ENCODE data around the gene CYP2W1. TPM values are rescaled to one million over a fixed set of nuclear protein-coding genes. Genes with fewer than 3 reads are reported as not detected.
"Not testable (repeated sequence)": the region's sequence is repeated elsewhere in the genome, so short reads cannot be mapped to it uniquely, and the experiment has no call there.

Gene CYP2W1
- total RNA-seq, 2 donors from 2014 or later = not detected

DNA sequence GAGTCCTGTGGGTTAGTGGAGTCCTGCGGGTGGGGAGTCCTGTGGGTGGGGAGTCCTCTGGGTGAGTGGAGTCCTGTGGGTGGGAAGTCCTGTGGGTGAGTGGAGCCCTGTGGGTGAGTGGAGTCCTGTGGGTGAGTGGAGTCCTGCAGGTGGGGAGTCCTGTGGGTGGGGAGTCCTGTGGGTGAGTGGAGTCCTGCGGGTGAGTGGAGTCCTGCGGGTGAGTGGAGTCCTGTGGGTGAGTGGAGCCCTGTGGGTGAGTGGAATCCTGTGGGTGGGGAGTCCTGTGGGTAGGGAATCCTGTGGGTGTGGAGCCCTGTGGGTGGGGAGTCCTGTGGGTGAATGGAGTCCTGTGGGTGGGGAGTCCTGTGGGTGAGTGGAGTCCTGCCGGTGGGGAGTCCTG is 19.0 kb downstream of the CYP2W1 start:
- not testable (repeated sequence) for H3K27ac Mint-ChIP-seq; H3K36me3 Mint-ChIP-seq (ENCODE audit: low read depth); H3K9me3 Mint-ChIP-seq; H3K27me3 Mint-ChIP-seq; H3K4me3 Mint-ChIP-seq; H3K4me1 Mint-ChIP-seq; ATAC-seq (replicated peaks)

DNA sequence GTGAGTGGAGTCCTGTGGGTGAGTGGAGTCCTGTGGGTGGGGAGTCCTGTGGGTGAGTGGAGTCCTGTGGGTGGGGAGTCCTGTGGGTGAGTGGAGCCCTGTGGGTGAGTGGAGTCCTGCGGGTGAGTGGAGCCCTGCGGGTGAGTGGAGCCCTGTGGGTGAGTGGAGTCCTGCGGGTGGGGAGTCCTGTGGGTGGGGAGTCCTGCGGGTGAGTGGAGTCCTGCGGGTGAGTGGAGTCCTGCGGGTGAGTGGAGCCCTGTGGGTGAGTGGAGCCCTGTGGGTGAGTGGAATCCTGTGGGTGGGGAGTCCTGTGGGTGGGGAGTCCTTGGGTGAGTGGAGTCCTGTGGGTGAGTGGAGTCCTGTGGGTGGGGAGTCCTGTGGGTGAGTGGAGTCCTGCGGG is 19.5 kb downstream of the CYP2W1 start:
- H3K27me3 Mint-ChIP-seq; ATAC-seq (replicated peaks); H3K27ac Mint-ChIP-seq; H3K9me3 Mint-ChIP-seq; H3K36me3 Mint-ChIP-seq (ENCODE audit: low read depth); H3K4me1 Mint-ChIP-seq; H3K4me3 Mint-ChIP-seq: not testable (repeated sequence)

DNA sequence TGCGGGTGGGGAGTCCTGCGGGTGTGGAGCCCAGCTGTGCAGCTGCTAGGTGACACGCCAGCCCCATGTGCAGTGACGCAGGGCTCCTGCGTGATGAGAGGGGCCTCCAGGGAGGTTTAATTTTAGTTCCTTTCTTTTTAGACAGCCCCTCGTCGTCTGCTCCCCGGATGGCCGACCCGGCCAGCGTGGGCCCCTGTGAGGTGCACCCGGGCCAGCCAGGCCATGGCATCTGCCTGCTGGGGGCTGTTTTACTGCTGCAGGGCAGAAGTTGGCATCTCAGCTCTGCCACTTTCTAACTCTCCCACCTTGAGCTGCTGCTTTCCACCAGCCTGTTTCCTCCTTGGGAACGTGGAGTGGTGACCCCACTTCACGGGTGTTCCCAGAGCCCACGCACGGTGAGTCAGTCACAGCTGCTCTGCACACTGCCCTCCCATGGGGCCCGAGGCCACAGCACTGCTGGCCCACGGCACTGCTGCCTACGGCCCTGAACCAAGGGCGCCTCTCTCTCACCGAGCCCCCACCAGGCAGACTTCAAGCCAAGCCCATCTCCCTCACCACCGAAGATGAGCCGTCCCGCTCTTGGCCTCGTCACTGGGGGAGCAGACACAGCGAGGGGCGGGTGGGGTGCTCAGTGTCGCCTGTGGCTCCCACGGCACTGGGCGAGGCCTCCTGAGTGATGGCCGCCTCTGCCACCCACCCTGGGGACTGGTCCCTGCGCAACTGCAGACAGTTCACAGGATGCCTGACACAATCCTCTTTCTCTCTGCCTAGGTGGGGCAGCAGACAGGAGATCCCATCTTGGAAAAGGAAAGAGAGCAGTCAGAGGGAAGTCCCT is 21.3 kb downstream of the CYP2W1 start:
- Mint-ChIP-seq H3K4me1 (no peaks in the 10 kb centered on the region), H3K27ac (no peak overlapping the region), H3K9me3 (no peaks in the 10 kb centered on the region), H3K36me3 (ENCODE audit: low read depth) (no peaks in the 10 kb centered on the region), H3K4me3 (no peak overlapping the region), H3K27me3 (no peaks in the 10 kb centered on the region)
- ATAC-seq (replicated peaks) = no peak

- Mint-ChIP-seq H3K27ac (no peak overlapping the region), H3K27me3 (no peaks in the 10 kb centered on the region), H3K4me1 (no peaks in the 10 kb centered on the region), H3K9me3 (no peaks in the 10 kb centered on the region), H3K36me3 (ENCODE audit: low read depth) (no peaks in the 10 kb centered on the region), H3K4me3 (no peak overlapping the region)
- ATAC-seq (replicated peaks) = no peak
Observed at GRCh38 chr7:1005303-1005702, 22.3 kb downstream of the CYP2W1 start.

DNA sequence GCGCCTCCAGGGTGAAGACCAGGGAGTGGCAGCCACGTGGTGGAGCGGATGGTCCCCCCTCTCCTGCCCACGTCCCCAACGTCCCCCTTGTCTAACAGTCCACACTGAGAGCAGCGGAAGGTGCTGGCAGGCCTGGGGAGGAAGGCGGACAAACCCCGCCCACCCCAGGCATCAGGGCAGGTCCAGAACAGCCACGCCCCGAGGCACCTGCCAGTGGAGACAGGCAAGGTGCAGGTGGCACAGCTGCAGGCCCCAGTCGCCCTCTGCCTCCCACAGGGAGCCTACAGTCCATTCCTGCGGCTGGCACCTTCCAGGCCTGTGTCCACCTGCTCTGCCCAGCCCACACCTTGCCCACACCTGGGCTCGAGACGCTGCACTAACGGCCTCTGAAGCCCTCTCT is 24.9 kb downstream of the CYP2W1 start:
- H3K9me3 Mint-ChIP-seq = no peaks in the 10 kb centered on the region
- ATAC-seq (replicated peaks) = no peak

GRCh38 chr7:1008733-1009363 is 25.9 kb downstream of the CYP2W1 start:
- Mint-ChIP-seq H3K36me3 (ENCODE audit: low read depth) (peaks cover 6% of the 10 kb centered on the region), H3K27ac (no peak overlapping the region), H3K4me3 (no peak overlapping the region), H3K9me3 (no peaks in the 10 kb centered on the region), H3K4me1 (peaks cover 7% of the 10 kb centered on the region), H3K27me3 (no peaks in the 10 kb centered on the region)
- ATAC-seq (replicated peaks) = no peak

More for the DNA sequence above, 24.9 kb downstream of the CYP2W1 start:
- Mint-ChIP-seq H3K4me1 (peaks cover 7% of the 10 kb centered on the region), H3K4me3 (no peak overlapping the region), H3K27ac (no peak overlapping the region), H3K36me3 (ENCODE audit: low read depth) (peaks cover 6% of the 10 kb centered on the region), H3K27me3 (no peaks in the 10 kb centered on the region)

DNA sequence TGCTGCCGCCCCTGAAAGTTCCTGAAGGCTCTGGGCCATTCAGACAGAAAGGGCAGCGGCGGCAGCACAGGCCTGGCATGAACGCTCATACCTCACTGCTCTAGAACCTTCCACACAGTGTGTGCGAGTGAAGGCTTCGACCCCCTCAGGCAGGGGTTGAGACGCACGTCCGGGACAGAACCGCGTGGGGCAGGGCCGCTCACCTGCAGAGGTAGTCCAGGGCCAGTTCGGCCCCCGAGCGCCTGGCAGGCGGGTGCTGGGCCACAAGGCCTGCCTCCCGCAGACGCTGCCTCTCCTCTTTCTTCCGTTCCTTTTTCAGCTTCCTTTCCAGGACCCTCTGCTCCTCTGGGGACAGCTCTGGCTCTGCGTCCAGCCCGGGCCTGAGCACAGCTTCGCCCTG is 26.8 kb downstream of the CYP2W1 start:
- H3K9me3 Mint-ChIP-seq = no peaks in the 10 kb centered on the region
- H3K36me3 Mint-ChIP-seq (ENCODE audit: low read depth) = peaks cover 6% of the 10 kb centered on the region
- H3K4me1 Mint-ChIP-seq = peaks cover 7% of the 10 kb centered on the region
- no peak overlapping the region for H3K27ac Mint-ChIP-seq
- H3K27me3 Mint-ChIP-seq = no peaks in the 10 kb centered on the region
- ATAC-seq (replicated peaks) = no peak
- H3K4me3 Mint-ChIP-seq = no peak overlapping the region

GRCh38 chr7:1010226-1010625 is 27.2 kb downstream of the CYP2W1 start:
- ATAC-seq (replicated peaks) = no peak
- H3K27me3 Mint-ChIP-seq = no peaks in the 10 kb centered on the region
- peaks cover 7% of the 10 kb centered on the region for H3K4me1 Mint-ChIP-seq
- no peak overlapping the region for H3K4me3 Mint-ChIP-seq
- H3K9me3 Mint-ChIP-seq = no peaks in the 10 kb centered on the region
- H3K27ac Mint-ChIP-seq = no peak overlapping the region
- peaks cover 6% of the 10 kb centered on the region for H3K36me3 Mint-ChIP-seq (ENCODE audit: low read depth)

DNA sequence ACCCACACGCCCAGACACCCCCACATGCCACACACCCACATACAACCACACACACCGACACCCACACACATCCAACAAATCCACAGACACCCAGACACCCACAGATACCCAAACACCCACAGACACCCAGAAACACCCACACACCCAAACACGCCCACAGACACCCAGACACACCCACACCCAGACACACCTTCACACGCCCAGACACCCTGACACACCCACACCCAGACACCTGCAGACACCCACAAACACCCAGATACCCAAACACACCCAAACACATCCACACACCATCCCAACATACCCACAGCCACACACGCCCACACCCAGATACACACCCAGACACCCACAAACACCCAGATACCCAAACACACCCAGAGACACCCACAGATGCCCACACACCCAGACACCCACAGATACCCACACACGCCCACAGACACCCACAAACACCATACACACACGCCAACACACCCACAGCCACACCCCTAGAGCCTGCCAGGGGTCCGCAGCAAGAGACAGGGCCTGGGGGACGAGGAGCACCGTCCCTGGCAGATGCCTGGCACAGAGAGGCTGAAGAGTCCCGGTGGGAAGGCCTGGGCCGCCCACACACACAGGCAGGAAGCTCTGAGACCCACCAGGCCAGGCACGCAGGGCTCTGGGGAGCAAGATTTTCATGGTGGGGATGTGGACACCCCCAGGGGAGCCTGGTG is 28.5 kb downstream of the CYP2W1 start:
- peak overlapping the region; percentile 29 for H3K4me3 Mint-ChIP-seq
- no peaks in the 10 kb centered on the region for H3K9me3 Mint-ChIP-seq
- peaks cover 7% of the 10 kb centered on the region for H3K4me1 Mint-ChIP-seq
- no peaks in the 10 kb centered on the region for H3K27me3 Mint-ChIP-seq
- peaks cover 6% of the 10 kb centered on the region for H3K36me3 Mint-ChIP-seq (ENCODE audit: low read depth)
- peak overlapping the region; percentile 93 for H3K27ac Mint-ChIP-seq
- peak; percentile 54 for ATAC-seq (replicated peaks)

- Mint-ChIP-seq H3K4me1 (peaks cover 7% of the 10 kb centered on the region), H3K9me3 (no peaks in the 10 kb centered on the region), H3K4me3 (no peak overlapping the region), H3K27me3 (no peaks in the 10 kb centered on the region), H3K27ac (peak overlapping the region; percentile 93), H3K36me3 (ENCODE audit: low read depth) (peaks cover 6% of the 10 kb centered on the region)
- ATAC-seq (replicated peaks) = peak; percentile 24
Observed at GRCh38 chr7:1012004-1012715, 29.2 kb downstream of the CYP2W1 start.

GRCh38 chr7:1012716-1013095 is 29.7 kb downstream of the CYP2W1 start:
- ATAC-seq (replicated peaks) = no peak
- H3K4me1 Mint-ChIP-seq = peaks cover 7% of the 10 kb centered on the region
- H3K4me3 Mint-ChIP-seq = no peak overlapping the region
- peaks cover 6% of the 10 kb centered on the region for H3K36me3 Mint-ChIP-seq (ENCODE audit: low read depth)
- H3K9me3 Mint-ChIP-seq = no peaks in the 10 kb centered on the region
- no peak overlapping the region for H3K27ac Mint-ChIP-seq
- H3K27me3 Mint-ChIP-seq = no peaks in the 10 kb centered on the region

GRCh38 chr7:1013581-1013980 is 30.6 kb downstream of the CYP2W1 start:
- Mint-ChIP-seq H3K4me1 (peaks cover 12% of the 10 kb centered on the region), H3K4me3 (no peak overlapping the region), H3K36me3 (ENCODE audit: low read depth) (peaks cover 6% of the 10 kb centered on the region), H3K27me3 (no peaks in the 10 kb centered on the region), H3K9me3 (no peaks in the 10 kb centered on the region), H3K27ac (no peak overlapping the region)
- ATAC-seq (replicated peaks) = no peak

DNA sequence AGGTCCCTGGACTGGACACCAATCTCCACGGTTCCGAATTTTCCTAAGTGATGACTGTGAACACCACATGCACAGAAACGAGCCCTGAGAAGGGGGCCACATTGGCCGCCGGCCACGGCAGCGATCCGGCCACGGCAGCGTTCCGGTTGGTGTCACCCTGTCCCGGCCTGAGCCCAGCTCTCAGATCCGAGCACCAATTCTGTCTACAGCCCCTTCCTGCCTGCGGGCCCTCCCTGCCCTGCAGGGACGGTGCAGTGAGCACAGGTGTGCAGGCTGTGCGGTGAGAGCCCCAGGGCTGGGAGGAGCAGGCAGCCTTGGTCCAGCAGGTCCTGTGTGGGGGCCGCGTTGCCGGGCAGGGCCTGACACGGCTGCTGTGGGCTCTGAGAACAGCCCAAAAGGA is 31.7 kb downstream of the CYP2W1 start:
- Mint-ChIP-seq H3K9me3 (no peaks in the 10 kb centered on the region), H3K27me3 (no peaks in the 10 kb centered on the region), H3K4me3 (no peak overlapping the region), H3K36me3 (ENCODE audit: low read depth) (peaks cover 6% of the 10 kb centered on the region), H3K27ac (no peak overlapping the region), H3K4me1 (peaks cover 12% of the 10 kb centered on the region)
- ATAC-seq (replicated peaks) = no peak
